T-helper 22 cell (primary cell): ENCODE measurements around the gene SCAPER.

Source experiments
- DNase-seq: peaks from one replicate; pipeline ENCODE4 v3.0.0-alpha.2; 2020; ENCODE audit warnings: low read depth

The SCAPER gene

GRCh38 chr15:76339305-76340197 lies 565.6 kb downstream of the SCAPER start:
- DNase-seq, result no peak

GRCh38 chr15:76338486-76339304 lies 566.4 kb downstream of the SCAPER start:
- DNase-seq, result no peak

DNA sequence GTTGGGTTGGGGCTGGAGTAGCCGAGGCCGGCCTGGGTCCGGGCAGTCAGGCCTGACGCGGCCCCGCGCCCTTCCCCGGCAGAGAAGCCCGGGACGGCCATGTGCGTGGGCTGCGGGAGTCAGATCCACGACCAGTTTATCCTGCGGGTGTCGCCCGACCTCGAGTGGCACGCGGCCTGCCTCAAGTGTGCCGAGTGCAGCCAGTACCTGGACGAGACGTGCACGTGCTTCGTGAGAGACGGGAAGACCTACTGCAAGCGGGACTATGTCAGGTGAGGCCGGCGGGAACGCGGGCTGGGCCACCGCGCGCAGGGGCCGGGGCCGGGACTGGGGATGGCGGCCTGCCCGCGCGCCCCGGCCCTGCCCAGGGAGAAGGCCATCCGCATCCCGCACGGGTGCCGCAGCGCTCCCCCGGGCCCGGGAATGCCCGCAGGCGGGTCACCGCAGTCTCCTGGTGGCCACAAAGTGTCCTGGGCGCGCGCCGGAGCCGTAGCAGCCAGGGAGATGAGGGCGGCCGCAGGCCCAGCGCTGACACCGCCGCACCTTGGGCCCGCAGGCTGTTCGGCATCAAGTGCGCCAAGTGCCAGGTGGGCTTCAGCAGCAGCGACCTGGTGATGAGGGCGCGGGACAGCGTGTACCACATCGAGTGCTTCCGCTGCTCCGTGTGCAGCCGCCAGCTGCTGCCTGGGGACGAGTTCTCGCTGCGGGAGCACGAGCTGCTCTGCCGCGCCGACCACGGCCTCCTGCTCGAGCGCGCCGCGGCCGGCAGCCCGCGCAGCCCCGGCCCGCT lies 567.2 kb downstream of the SCAPER start:
- no peak for DNase-seq

- DNase-seq, result no peak
These were observed 568.0 kb downstream of the SCAPER start for GRCh38 chr15:76337059-76337695.

GRCh38 chr15:76336254-76337058 lies 568.7 kb downstream of the SCAPER start, which contains the start of gene ISL2:
Gene ISL2, plus strand, starts transcription at chr15:76336773. Its CDS starts 111 bp downstream, at chr15:76336884.
- DNase-seq, result peak; percentile 37

DNA sequence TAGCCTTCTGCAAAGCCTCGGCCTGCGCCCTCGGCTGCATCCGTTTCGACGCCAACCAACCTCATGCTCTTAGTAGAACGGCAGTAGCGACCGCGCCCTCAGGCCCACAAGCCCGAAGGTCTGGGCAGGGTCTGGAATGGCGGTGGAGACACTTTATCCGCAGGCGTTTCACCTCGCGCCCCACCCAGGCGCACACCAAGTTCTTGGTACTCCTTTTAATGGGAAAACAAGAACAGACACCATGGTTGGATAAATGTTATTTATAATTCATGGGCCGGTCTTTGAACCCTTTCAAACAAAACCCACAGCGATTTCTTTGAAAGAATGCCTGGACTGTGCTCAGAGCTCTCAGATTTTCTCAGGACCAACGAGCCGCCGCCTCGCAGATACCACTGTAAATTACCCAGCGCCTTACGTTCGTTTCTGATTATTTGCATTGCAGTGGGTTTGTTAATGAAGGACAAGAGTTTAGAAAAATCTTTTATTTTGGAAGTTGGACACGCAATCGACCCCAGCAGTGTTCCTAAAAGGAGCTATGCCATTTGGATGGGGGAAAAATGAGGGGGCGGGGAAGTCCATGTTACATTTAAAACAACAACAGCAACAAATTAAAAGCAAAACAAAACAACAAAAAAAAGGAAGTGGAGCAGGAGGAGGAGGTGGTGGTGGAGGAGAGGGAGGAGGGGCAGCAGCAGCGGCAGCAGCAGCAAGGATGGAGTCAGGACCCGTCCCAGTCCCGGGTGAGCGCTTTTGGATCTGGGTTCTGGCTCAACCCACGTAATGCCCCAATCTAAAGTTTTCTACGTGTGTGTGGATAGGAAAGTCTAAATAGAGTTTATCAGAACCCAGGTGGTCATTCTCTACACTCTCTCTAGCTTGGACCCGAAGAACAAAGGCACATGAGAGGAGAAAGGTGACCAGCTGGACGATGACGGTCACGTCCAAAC lies 569.6 kb downstream of the SCAPER start:
- no peak for DNase-seq

DNA sequence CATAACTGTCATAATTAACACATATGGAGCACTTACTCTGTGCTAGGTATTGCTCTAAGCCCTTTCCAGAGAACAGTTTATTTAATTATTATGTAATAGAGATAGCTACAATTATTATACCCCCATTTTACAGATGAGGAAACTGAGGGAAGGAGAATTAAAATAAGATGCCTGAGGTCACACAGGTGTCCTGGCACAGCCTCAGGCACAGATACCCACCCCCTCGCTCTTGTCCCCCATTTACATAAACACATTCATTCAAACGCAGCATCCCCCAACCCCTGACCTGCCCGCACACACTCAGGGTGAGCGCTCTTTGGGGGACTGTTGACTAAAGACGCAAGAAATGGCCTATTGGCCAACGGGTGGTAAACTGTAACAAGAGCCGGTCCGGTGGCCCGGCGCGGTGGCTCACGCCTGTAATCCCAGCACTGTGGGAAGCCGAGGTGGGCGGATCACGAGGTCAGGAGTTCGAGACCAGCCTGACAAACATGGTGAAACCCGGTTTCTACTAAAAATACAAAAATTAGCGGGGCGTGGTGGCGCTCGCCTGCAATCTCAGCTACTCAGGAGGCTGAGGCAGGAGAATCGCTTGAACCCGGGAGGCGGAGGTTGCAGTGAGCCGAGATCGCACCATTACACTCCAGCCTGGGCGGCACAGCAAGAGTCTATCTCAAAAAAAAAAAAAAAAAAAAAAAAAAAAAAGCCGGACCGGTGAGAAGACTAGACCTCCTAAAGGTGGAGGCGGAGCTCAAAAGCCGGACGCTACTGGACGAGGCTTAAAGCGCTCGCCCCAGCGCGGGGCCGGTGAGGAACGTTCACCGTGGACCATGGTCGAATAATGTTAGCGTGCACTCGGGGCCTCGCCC lies 570.5 kb downstream of the SCAPER start:
- no peak for DNase-seq

DNA sequence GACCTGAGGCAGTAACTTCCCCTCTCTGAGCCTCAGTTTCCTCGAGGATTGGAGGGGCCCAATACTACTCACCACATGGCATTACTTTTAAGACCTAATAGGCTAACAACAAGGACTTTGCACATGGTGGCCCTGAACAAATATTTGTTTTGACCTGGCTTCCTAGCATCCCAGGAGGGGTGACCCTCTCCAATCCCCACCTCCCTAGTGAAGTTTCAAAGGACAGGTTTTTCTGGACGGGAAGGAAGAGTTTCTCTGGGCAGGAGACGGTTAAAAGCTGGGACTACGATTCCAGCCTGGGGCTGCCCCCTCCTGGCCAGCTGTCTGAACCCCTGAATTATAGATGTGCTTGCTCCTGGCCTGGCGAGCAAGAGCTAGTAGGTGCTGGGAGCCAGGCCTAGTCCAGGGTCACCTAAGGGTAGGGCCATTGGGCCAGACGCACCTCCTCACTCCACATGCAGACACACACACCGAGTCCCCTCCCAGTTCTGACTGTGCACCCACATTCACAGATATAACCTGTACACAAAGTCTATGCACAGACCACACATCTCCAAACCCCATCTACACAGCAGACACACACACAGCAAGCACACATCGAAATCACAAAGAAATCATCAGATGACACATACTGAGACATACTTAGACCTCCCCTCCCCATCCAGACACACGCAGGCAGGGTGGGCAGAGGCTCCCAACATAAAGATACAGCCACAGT lies 571.3 kb downstream of the SCAPER start:
- no peak for DNase-seq

- DNase-seq, result no peak
These were observed 571.8 kb downstream of the SCAPER start for GRCh38 chr15:76333309-76333708.

DNA sequence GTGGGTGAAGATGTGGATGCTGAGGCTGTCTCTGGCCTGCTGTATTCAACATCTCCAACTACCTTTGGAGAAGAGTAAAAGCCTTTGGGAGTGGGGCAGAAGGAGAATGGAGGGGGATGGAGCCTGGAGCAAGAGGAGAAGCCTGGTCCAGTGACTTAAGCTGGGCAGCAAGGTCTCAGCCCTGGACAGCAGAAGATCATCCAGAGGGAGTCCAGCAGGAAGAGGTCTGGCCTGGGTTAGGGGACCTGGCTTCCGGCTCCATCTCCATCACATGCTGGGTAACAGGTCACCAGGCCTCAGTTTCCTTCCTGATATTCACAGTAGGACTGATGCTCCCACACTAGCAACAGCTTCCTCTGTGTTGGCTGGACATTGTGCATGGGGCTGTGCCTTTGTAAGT lies 572.3 kb downstream of the SCAPER start:
- DNase-seq, result no peak

GRCh38 chr15:76330080-76330680 lies 575.0 kb downstream of the SCAPER start:
- DNase-seq, result no peak

DNA sequence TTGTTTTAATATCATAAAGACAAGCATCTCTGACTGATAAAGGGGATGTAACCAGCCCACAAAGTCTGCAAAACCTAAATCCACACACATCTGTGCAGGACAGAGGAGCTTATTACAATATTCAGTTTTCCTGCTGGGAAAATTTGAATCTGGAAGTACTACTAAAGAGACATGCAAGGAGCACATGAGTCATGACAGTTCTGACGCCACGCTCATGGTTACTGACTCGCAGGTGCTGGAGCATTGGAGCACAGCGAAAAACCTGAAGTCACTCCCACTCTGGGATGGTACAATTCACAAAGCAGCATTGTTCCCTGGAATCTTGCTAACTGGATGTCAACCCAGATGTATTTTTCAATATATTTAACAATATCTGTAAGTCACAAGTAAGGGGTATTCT lies 576.2 kb downstream of the SCAPER start:
- DNase-seq, result no peak

- no peak for DNase-seq
These were observed 576.9 kb downstream of the SCAPER start for GRCh38 chr15:76328106-76328696.

- no peak for DNase-seq
These were observed 577.7 kb downstream of the SCAPER start for GRCh38 chr15:76327191-76328105.

DNA sequence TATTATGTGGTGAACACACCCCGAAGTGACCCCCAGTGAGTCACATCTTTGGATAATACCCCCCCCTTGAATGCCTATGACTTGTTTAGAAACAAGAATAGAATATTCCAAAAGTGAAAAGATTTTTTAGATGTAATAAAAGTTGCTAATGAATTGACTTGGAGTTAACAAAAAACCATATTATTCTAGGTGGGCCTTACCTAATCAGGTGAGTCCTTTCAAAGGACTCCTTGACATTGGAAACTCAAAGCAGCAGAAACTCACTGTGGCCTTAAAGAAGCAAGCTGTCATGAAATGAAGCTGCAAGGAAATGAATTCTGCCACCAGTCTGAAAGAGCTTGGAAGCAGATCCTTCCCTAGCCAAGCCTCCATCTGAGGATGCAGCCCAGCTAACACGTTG lies 579.4 kb downstream of the SCAPER start:
- DNase-seq, result no peak

DNA sequence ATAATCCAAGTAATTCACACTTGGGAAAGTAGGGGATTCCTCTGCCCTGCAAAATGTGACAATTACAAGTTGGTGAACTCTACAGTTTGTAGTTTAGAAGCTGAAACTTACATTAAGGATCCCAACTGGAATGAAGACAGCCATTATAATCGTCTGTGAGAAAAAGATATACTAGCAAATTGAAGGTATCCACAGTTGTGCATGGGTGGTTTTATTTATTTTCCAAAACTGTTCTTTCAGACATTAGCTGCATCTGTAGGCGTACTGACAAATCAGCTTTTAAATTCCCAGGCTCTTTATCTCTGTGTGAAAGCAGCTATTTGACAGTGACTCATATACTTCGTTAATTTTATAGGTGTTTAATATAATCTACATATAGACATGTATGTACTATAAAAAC lies 581.1 kb downstream of the SCAPER start:
- DNase-seq, result no peak
